GM21786 (cell line): ENCODE data around the gene NDUFS5.
"Not testable (repeated sequence)": the region's sequence is repeated elsewhere in the genome, so short reads cannot be mapped to it uniquely, and the experiment has no call there.

Experiments used
- ATAC-seq: cut with Tn5 transposase; IDR thresholded peaks from one replicate; pipeline ENCODE4 v1.9.1; 2021; ENCODE audit not compliant: unreplicated experiment

The NDUFS5 gene

DNA sequence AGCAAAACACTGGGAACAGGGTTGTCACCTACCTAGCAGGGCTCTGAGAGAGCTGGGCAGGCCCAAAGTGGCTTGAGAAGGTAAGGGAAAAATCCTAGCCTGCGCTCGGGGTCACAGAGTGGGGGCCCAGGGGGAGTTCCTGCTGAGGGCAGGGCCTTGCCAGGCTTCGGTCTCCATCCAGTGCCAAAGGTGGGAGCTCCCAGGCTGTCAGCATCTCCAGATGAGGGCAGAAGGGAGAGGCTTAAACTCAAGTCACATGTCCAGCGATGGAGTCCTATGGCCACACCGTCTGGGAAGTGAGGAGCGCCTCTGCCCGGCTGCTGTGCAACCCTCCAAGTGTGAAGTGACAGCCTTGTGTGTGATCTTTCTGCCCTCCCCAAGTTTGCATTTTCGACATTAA lies 11.2 kb upstream of the NDUFS5 start:
- not testable (repeated sequence) for ATAC-seq

DNA sequence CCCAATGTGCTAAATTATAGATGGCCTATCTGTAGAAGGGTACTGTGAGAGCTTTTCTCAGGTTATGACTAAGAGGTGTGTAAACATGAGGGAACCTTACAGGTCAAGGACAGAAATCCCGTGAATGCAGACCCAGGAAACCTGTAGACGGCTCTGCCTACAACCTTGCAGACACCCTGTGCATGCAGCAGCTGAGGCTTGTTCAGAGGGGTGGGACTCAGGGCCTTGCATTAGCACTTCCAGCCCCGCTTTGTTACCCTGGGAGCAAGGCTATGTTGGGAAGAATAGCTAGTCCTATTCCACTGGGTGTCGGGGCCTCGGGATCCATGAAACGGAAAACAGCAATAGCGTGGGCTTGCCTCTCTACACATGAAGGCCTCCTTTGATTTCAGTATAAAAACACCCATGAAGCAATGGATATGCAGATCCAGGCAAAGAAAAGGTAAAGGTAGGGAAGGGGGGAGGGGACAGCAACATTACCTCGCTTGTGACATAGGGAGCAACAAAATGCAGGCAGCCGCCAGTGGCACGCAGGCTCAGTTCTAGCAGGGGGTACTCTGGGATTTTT lies 9.5 kb upstream of the NDUFS5 start:
- no peak for ATAC-seq

- no peak for ATAC-seq
These were observed 8.9 kb upstream of the NDUFS5 start for GRCh38 chr1:39017266-39017665.

DNA sequence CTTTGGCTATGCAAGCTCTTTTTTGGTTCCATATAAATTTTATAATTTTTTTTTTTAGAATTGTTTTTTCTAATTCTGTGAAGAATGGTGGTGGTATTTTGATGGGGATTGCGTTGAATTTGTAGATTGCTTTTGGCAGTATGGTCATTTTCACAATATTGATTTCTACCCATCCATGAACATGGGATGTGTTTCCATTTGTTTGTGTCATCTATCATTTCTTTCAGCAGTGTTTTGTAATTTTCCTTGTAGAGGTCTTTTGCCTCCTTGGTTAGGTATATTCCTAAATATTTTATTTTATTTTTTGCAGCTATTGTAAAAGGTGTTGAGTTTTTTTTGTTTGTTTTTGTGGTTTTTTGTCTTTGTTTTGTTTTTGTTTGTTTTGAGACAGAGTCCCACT lies 5.7 kb upstream of the NDUFS5 start:
- not testable (repeated sequence) for ATAC-seq

DNA sequence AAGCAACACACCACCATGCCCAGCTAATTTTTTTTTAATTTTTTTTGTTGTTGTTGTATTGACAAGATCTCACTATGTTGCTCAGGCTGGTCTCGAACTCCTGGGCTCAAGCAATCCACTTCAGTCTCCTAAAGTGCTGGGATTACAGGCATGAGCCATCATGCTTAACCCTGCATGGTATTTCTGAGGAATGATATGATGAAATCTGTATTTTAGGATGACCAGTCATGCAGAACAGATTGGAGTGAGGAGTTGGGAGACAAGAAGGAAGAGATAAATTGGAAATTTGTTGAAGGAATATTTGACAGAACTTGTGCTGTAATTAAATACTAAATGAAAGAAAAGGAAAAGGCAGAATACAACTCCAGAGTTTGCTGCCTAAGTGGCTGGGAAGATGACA lies 4.7 kb upstream of the NDUFS5 start:
- no peak for ATAC-seq

- ATAC-seq: no peak
These were observed 3.0 kb upstream of the NDUFS5 start for GRCh38 chr1:39023140-39023539.

GRCh38 chr1:39026866-39027507 lies 837 bp downstream of the NDUFS5 start:
- ATAC-seq: no peak

DNA sequence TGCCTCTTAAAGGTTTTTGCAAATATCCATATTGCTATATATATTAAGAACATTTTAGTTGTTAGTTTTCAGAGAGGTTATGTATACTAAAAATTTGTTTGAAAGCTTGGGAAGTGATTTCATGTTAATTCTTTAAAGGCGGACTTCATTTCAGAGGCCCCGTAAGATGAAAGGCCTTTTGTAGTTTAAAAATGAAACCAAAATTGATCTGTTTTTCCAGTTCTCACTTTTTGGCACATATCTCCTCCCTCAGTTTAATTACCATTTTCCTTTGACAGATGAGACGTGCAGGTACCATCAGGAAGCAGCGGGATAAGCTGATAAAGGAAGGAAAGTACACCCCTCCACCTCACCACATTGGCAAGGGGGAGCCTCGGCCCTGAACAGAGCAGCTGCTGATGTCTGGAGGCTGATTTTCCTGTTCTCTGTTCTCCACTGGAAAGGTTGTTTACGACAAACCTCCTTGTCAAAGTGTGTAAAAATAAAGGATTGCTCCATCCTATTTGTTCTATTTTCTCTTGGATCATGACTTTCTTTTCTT lies 8.0 kb downstream of the NDUFS5 start:
- no peak for ATAC-seq

GRCh38 chr1:39036678-39037077 lies 10.5 kb downstream of the NDUFS5 start:
- no peak for ATAC-seq

- no peak for ATAC-seq
These were observed 17.4 kb downstream of the NDUFS5 start for GRCh38 chr1:39043513-39043912.

DNA sequence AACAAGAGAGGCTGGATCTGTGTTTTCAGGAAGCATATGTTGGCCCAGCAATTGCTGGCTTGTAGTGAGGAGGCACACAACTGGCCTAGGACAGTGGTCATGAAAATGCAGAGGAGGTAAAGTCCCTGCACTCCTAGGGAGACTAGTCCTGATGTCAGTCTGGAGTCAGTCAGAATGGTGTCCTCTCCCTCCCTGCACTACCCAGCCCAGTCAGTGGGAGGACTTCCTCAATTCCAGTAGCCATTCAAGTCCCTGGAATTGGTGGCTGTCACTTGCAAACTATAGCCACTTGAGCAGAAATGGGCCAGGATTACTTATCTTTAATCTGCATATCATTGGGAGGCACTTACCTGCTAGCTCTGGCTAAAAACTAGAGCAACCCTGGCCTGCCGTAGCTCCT lies 18.6 kb downstream of the NDUFS5 start:
- no peak for ATAC-seq

DNA sequence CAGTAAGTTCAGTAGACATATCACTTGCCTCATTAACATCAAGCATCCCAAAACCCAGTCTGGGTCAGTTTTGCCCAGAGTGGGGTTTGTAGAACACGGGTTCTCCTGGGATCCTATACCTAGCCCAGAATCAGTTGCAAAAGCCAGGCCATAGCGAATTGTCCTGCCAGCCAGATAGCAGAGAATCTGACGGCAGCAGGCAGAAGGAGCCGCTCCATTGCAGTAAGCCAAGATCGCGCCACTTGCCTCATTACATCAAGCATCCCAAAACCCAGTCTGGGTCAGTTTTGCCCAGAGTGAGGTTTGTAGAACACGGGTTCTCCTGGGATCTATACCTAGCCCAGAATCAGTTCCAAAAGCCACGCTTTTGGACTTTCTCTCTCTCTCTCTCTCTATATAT lies 19.1 kb downstream of the NDUFS5 start:
- ATAC-seq: no peak

GRCh38 chr1:39046613-39047210 lies 20.6 kb downstream of the NDUFS5 start:
- ATAC-seq: no peak

DNA sequence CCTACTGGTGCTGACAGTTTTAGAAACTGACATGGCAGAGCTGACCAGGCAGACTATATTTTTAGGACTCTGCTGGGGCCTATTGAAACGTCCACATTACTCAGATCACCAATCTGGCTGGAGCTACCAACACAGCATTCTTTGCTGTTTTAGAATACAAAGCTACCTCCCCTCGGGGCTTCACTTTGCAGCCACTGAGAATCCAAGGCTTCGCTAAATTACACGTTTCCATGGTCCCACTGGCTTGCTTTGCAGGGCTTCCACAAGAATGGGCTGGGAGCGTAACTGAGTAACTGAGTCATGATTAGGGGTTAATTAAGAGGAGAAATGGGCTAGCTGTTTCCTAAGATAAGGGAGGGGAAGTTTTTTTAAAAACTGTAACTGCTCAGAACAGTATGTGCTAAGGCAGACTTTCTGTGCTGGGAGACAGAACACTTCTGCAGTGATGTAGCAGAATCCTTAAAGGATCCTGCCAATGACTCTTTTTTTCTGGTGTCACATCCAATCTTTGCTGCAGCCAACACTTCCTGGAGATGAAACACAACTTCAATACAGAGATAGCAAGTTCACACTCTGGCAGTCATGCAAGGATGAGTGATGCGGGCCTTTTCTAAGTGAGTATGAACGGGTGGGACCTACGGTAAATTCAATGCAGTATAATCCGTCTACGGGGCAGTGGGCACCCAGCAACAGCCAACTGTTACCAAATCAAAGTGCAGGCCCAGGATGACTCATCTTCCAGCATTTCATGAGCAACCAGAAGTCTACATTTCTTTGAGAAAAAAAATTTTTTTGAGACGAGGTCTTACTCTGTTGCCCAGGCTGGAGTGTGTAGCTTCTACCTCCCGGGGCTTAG lies 21.5 kb downstream of the NDUFS5 start:
- ATAC-seq: no peak

DNA sequence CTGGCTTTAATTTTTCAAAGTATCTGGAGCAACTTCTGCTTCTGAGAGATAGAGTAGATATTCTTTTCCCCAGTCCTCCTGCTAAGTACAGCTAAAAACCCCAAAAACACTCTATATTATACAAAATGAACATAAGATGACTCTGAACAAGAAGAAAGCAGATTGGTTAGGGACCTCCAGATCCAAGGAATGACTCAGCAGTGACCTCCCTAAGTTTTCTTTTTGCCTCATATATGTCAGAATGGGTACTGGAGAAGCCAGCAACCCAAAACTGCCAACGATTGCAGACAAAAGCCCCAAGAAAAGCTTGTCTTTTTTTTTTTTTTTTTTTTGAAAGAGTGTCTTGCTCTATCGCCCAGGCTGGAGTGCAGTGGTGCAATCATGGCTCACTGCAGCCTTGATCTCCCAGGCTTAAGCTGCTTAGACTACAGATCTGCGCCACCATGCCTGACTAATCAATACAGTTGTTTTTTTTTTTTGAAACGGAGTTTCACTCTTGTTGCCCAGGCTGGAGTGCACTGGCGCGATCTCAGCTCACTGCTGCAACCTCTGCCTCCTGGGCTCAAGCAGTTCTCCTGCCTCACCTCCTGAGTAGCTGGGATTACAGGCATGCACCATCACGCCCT lies 22.7 kb downstream of the NDUFS5 start:
- no peak for ATAC-seq

GRCh38 chr1:39050001-39050400 lies 23.9 kb downstream of the NDUFS5 start:
- ATAC-seq: no peak

DNA sequence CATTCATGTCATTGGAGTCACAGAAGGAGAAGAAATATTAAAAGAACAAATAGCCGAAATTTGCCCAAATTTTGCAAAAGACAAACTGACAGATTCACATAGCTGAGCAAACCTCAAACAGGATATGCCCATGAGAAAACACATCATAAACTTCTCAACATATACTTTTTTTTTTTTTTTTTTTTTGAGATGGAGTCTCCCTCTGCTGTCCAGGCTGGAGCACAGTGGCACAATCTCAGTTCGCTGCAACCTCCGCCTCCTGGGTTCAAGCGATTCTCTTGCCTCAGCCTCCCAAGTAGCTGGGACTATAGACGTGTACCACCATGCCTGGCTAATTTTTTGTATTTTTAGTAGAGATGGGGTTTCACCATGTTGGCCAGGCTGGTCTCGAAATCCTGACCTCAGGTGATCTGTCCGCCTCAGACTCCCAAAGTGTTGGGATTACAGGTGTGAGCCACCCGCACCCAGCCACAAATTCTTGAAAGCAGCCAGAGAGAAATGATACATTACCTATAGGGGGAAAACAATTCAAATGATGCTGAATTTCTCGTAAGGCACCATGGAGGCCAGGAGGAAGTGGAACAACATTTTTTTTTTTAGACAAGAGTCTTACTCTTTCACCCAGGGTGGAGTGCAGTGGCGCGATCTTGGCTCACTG lies 25.2 kb downstream of the NDUFS5 start:
- ATAC-seq: not testable (repeated sequence)

- ATAC-seq: no peak
These were observed 25.8 kb downstream of the NDUFS5 start for GRCh38 chr1:39051956-39052355.

GRCh38 chr1:39055213-39055710 lies 29.1 kb downstream of the NDUFS5 start:
- ATAC-seq: not testable (repeated sequence)

DNA sequence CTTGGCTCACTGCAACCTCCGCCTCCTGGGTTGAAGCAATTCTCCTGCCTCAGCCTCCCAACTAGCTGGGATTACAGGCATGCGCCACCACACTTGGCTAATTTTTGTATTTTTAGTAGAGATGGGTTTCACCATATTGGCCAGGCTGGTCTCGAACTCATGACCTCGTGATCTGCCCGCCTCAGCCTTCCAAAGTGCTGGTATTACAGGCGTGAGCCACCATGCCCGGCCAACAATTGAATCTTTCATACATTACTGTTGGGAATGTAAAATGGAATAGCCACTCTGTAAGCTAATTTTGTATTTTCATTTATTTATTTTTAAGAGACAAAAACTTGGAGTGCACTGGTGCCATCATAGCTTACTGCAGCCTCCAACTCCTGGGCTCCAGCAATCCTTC lies 35.4 kb downstream of the NDUFS5 start:
- not testable (repeated sequence) for ATAC-seq
